Gastroesophageal sphincter (tissue), 3 donors: ENCODE measurements around the gene SELENOO.

Experiments
- EP300 ChIP-seq: sonication (generic); formaldehyde crosslinking; IDR thresholded peaks from one replicate; pipeline ENCODE4 v1.6.1; 2017; ENCODE audit warnings: antibody characterized with exemption, mild to moderate bottlenecking
- POLR2A ChIP-seq, 2 donors: fragments of 450-650 bp; IDR thresholded peaks; one replicate each; pipeline ENCODE4 v1.6.1; 2017; ENCODE audit warnings: antibody characterized with exemption in 2 of 2, mild to moderate bottlenecking in 2 of 2, moderate library complexity in 1 of 2
- POLR2AphosphoS5 ChIP-seq: sonication (generic); formaldehyde crosslinking; IDR thresholded peaks from one replicate; pipeline ENCODE4 v1.6.1; 2017; ENCODE audit warnings: antibody characterized with exemption
- TF ChIP-seq, protein P1 (sequence below), 4 experiments: fragments of 200-600 bp in 2 of 4; fragments of 450-650 bp in 2 of 4; sonication (generic) in 1 of 4; IDR thresholded peaks; one replicate each; pipeline ENCODE4 v1.5.1; 2017 to 2019; ENCODE audit warnings: antibody characterized with exemption in 4 of 4, mild to moderate bottlenecking in 2 of 4, moderate library complexity in 2 of 4

DNA sequence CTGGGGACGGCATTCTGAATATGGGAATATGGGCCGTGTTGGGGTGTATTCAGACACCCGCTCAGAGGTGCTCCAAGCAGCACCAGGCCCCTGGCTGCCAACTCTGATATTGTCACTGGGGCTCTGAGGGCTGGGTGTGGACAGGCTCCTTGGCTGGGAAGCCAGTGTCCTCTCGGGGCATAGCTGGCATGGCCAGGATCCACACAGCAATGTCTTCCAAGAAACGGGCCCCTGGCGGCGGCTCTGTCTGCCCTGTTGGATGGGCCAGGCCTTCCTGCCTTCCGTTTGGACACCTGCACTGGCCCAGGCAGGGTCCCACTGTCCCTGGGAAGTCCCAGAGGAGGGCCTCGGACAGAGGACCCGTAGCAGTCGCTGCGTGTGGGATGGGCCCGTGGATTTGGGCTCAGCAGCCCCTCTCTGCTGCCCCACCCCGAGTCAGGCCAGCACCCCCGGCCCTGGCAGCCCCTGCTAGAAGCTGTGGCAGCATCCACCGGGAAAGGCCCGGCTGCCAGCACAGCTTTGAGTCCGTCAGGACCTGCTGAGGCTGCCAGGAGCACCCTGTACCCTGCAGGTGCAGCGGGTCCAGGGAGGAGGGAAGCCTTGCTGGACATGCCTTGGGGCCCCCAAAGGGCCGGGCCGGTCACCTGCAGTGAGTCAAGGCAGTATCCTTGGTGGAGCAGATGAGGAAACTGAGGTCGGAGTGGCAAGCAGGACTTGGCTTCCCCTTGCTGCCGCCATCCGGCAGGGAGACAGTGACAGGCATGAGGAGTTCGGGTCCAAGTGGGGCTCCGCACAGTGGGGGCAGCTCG is 26.2 kb upstream of the SELENOO start:
- TF ChIP-seq, protein P1, sequence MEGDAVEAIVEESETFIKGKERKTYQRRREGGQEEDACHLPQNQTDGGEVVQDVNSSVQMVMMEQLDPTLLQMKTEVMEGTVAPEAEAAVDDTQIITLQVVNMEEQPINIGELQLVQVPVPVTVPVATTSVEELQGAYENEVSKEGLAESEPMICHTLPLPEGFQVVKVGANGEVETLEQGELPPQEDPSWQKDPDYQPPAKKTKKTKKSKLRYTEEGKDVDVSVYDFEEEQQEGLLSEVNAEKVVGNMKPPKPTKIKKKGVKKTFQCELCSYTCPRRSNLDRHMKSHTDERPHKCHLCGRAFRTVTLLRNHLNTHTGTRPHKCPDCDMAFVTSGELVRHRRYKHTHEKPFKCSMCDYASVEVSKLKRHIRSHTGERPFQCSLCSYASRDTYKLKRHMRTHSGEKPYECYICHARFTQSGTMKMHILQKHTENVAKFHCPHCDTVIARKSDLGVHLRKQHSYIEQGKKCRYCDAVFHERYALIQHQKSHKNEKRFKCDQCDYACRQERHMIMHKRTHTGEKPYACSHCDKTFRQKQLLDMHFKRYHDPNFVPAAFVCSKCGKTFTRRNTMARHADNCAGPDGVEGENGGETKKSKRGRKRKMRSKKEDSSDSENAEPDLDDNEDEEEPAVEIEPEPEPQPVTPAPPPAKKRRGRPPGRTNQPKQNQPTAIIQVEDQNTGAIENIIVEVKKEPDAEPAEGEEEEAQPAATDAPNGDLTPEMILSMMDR (IDR thresholded peaks at IDR 0.05), result no peak
- TF ChIP-seq POLR2AphosphoS5 (no peak), POLR2A (IDR thresholded peaks at IDR 0.05) (no peak), EP300 (no peak)
